GM23338 (cell line): ENCODE measurements around the gene MAPRE3. TPM values are rescaled to one million over a fixed set of nuclear protein-coding genes. Genes with fewer than 3 reads are reported as not detected.
A peak's percentile ranks its signal among the peaks of the same experiment; 100 is the strongest.

Source experiments
- ATAC-seq: fragments of 200-7000 bp; cut with Tn5 transposase; 3 replicates; pipeline ENCODE4 v1.9.1; 2020
- DNase-seq: peaks from one replicate; pipeline ENCODE4 v3.0.0-alpha.2; 2015; ENCODE audit warnings: low spot score
- H2AFZ ChIP-seq: fragments of 200-600 bp; sonication (generic); 2 replicates; pipeline ENCODE4 v1.8.0; 2016; ENCODE audit warnings: antibody characterized with exemption, mild to moderate bottlenecking, moderate library complexity
- H3F3A ChIP-seq: fragments of 200-600 bp; sonication (generic); replicated peaks from 2 replicates; pipeline ENCODE4 v1.8.0; 2017; ENCODE audit warnings: antibody characterized with exemption, mixed run types, low read depth
- H3K27ac ChIP-seq: fragments of 200-600 bp; sonication (generic); 2 replicates; pipeline ENCODE4 v1.6.1; 2016; ENCODE audit warnings: low read depth
- H3K27me3 ChIP-seq: fragments of 200-600 bp; sonication (generic); 2 replicates; pipeline ENCODE4 v1.8.0; 2016; ENCODE audit warnings: mild to moderate bottlenecking, mixed run types, moderate library complexity; ENCODE audit not compliant: insufficient read depth
- H3K36me3 ChIP-seq: fragments of 200-600 bp; sonication (generic); 2 replicates; pipeline ENCODE4 v1.8.0; 2016; ENCODE audit warnings: mild to moderate bottlenecking; ENCODE audit not compliant: insufficient read depth
- H3K4me1 ChIP-seq: fragments of 200-600 bp; sonication (generic); 2 replicates; pipeline ENCODE4 v1.8.0; 2016; ENCODE audit warnings: mild to moderate bottlenecking, moderate library complexity; ENCODE audit not compliant: insufficient read depth
- H3K4me2 ChIP-seq: fragments of 200-600 bp; sonication (generic); 2 replicates; pipeline ENCODE4 v1.7.1; 2017; ENCODE audit warnings: mixed run types
- H3K4me3 ChIP-seq: fragments of 200-600 bp; sonication (generic); 2 replicates; pipeline ENCODE4 v1.6.1; 2016; ENCODE audit warnings: mixed run types
- H3K79me2 ChIP-seq: fragments of 200-600 bp; sonication (generic); replicated peaks from 2 replicates; pipeline ENCODE4 v1.8.0; 2017; ENCODE audit warnings: mild to moderate bottlenecking; ENCODE audit not compliant: insufficient read depth
- H3K9me2 ChIP-seq: fragments of 200-600 bp; sonication (generic); 2 replicates; pipeline ENCODE4 v1.8.0; 2017; ENCODE audit not compliant: insufficient read depth
- H4K20me1 ChIP-seq: fragments of 200-600 bp; sonication (generic); replicated peaks from 2 replicates; pipeline ENCODE4 v1.8.0; 2017; ENCODE audit warnings: mild to moderate bottlenecking; ENCODE audit not compliant: insufficient read depth
- H3K27ac Mint-ChIP-seq: 2 replicates; pipeline ENCODE4 v1.8.0; 2020; ENCODE audit warnings: inconsistent platforms, mild to moderate bottlenecking, moderate library complexity, mixed read lengths
- H3K27me3 Mint-ChIP-seq: 3 replicates; pipeline ENCODE4 v1.8.0; 2022; ENCODE audit warnings: low read depth, mild to moderate bottlenecking, moderate library complexity, mixed read lengths, inconsistent platforms; ENCODE audit not compliant: insufficient read depth, poor library complexity
- H3K36me3 Mint-ChIP-seq: 3 replicates; pipeline ENCODE4 v1.8.0; 2021; ENCODE audit warnings: low read depth, mild to moderate bottlenecking, inconsistent platforms, moderate library complexity, mixed read lengths
- H3K4me1 Mint-ChIP-seq: 3 replicates; pipeline ENCODE4 v1.8.0; 2020; ENCODE audit warnings: mild to moderate bottlenecking, inconsistent platforms, mixed read lengths
- H3K4me3 Mint-ChIP-seq: 3 replicates; pipeline ENCODE4 v1.8.0; 2021; ENCODE audit warnings: moderate library complexity, mild to moderate bottlenecking, inconsistent platforms, mixed read lengths
- H3K9me3 Mint-ChIP-seq: 3 replicates; pipeline ENCODE4 v1.8.0; 2020; ENCODE audit warnings: moderate library complexity, mild to moderate bottlenecking, inconsistent platforms, mixed read lengths
- CREB1 ChIP-seq: fragments of 250-450 bp; sonication (Bioruptor Pico); IDR thresholded peaks from 2 replicates; pipeline ENCODE4 v1.5.0; 2020; ENCODE audit warnings: low read depth, mild to moderate bottlenecking, moderate library complexity
- ETS1 ChIP-seq: IDR thresholded peaks from 2 replicates; pipeline ENCODE4 v1.6.1; 2016; ENCODE audit warnings: antibody characterized with exemption
- EZH2 ChIP-seq: fragments of 200-600 bp; sonication (generic); IDR thresholded peaks from one replicate; pipeline ENCODE4 v1.8.0; 2017; ENCODE audit warnings: antibody characterized with exemption, mild to moderate bottlenecking, low read depth; ENCODE audit not compliant: unreplicated experiment
- EZH2phosphoT487 ChIP-seq: fragments of 200-600 bp; sonication (generic); IDR thresholded peaks from one replicate; pipeline ENCODE4 v1.8.1; 2018; ENCODE audit warnings: antibody characterized with exemption; ENCODE audit not compliant: unreplicated experiment
- JUNB ChIP-seq: IDR thresholded peaks from one replicate; pipeline ENCODE4 v1.6.1; 2016; ENCODE audit warnings: antibody characterized with exemption; ENCODE audit not compliant: unreplicated experiment
- NANOG ChIP-seq: IDR thresholded peaks from 2 replicates; pipeline ENCODE4 v1.6.1; 2016; ENCODE audit warnings: antibody characterized with exemption, borderline replicate concordance
- POLR2AphosphoS5 ChIP-seq: IDR thresholded peaks from 2 replicates; pipeline ENCODE4 v1.6.1; 2016; ENCODE audit warnings: antibody characterized with exemption, low read depth
- STAT1 ChIP-seq: IDR thresholded peaks from one replicate; pipeline ENCODE4 v1.6.1; 2016; ENCODE audit warnings: antibody characterized with exemption; ENCODE audit not compliant: unreplicated experiment
- ZNF114 ChIP-seq: fragments of 250-450 bp; sonication (Bioruptor Pico); IDR thresholded peaks from 2 replicates; pipeline ENCODE4 v1.5.0; 2020; ENCODE audit warnings: mild to moderate bottlenecking, moderate library complexity
- ZNF331 ChIP-seq: fragments of 250-450 bp; sonication (Bioruptor Pico); IDR thresholded peaks from 2 replicates; pipeline ENCODE4 v1.5.0; 2020; ENCODE audit warnings: low read depth, mild to moderate bottlenecking, moderate library complexity
- ZNF462 ChIP-seq: fragments of 250-450 bp; sonication (Bioruptor Pico); IDR thresholded peaks from 2 replicates; pipeline ENCODE4 v1.5.0; 2020; ENCODE audit warnings: mild to moderate bottlenecking, moderate library complexity
- polyA plus RNA-seq: library from polyadenylated mRNA; unstranded; fragments of >200 nt; fragmentation: Nextera tagmentation; extraction: Ambion mirVana; gene quantifications from 2 replicates; pipeline ENCODE4 v1.2.1, GENCODE V29; 2016
- total RNA-seq: library from RNA; depleted of rRNA; stranded (reverse); fragments of >200 nt; shearing (Covaris generic); gene quantifications from 2 replicates; pipeline ENCODE4 v1.2.3, GENCODE V29; 2014
- TF ChIP-seq, protein P1 (sequence below): IDR thresholded peaks from one replicate; pipeline ENCODE4 v1.6.1; 2018; ENCODE audit warnings: antibody characterized with exemption; ENCODE audit not compliant: unreplicated experiment
- TF ChIP-seq, protein P2 (sequence below), 2 experiments: fragments of 200-600 bp in 1 of 2; sonication (generic) in 1 of 2; conservative IDR thresholded peaks; 2 replicates each; pipeline versions ENCODE4 v1.5.1 to v1.6.1; 2016 to 2017; ENCODE audit warnings: antibody characterized with exemption in 2 of 2, low read depth in 2 of 2, mild to moderate bottlenecking in 2 of 2, moderate library complexity in 1 of 2

The MAPRE3 gene
- total and polyA plus RNA-seq, 2 experiments from 2014 or later, result 3.3 to 4.5 TPM

GRCh38 chr2:26975102-26975501 is 4.7 kb downstream of the MAPRE3 start:
- no peaks in the 10 kb centered on the region for H3K36me3 ChIP-seq
- ATAC-seq (no peak), DNase-seq (no peak)
- Mint-ChIP-seq H3K27ac (peak overlapping the region; percentile 72; the same call in 1 of the 2 replicates), H3K4me3 (peak overlapping the region; percentile 31; the same call in 2 of the 3 replicates), H3K9me3 (no peaks in the 10 kb centered on the region; the same call in 2 of the 3 replicates), H3K27me3 (peaks cover 8% of the 10 kb centered on the region), H3K36me3 (no peaks in the 10 kb centered on the region), H3K4me1 (peaks cover 33% of the 10 kb centered on the region)
- no peak overlapping the region for H3K4me3 ChIP-seq
- no peaks in the 10 kb centered on the region for H4K20me1 ChIP-seq
- H2AFZ ChIP-seq, result no peak overlapping the region
- H3K27ac ChIP-seq, result no peak overlapping the region
- TF ChIP-seq EZH2 (no peak), POLR2AphosphoS5 (no peak), ZNF114 (CRISPR knock-in tag) (no peak), STAT1 (no peak), JUNB (no peak), NANOG (no peak), ZNF462 (no peak), EZH2phosphoT487 (no peak), ETS1 (no peak), CREB1 (CRISPR knock-in tag) (no peak), ZNF331 (no peak)
- TF ChIP-seq, protein P1, sequence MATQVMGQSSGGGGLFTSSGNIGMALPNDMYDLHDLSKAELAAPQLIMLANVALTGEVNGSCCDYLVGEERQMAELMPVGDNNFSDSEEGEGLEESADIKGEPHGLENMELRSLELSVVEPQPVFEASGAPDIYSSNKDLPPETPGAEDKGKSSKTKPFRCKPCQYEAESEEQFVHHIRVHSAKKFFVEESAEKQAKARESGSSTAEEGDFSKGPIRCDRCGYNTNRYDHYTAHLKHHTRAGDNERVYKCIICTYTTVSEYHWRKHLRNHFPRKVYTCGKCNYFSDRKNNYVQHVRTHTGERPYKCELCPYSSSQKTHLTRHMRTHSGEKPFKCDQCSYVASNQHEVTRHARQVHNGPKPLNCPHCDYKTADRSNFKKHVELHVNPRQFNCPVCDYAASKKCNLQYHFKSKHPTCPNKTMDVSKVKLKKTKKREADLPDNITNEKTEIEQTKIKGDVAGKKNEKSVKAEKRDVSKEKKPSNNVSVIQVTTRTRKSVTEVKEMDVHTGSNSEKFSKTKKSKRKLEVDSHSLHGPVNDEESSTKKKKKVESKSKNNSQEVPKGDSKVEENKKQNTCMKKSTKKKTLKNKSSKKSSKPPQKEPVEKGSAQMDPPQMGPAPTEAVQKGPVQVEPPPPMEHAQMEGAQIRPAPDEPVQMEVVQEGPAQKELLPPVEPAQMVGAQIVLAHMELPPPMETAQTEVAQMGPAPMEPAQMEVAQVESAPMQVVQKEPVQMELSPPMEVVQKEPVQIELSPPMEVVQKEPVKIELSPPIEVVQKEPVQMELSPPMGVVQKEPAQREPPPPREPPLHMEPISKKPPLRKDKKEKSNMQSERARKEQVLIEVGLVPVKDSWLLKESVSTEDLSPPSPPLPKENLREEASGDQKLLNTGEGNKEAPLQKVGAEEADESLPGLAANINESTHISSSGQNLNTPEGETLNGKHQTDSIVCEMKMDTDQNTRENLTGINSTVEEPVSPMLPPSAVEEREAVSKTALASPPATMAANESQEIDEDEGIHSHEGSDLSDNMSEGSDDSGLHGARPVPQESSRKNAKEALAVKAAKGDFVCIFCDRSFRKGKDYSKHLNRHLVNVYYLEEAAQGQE, result no peak
- TF ChIP-seq, protein P2, sequence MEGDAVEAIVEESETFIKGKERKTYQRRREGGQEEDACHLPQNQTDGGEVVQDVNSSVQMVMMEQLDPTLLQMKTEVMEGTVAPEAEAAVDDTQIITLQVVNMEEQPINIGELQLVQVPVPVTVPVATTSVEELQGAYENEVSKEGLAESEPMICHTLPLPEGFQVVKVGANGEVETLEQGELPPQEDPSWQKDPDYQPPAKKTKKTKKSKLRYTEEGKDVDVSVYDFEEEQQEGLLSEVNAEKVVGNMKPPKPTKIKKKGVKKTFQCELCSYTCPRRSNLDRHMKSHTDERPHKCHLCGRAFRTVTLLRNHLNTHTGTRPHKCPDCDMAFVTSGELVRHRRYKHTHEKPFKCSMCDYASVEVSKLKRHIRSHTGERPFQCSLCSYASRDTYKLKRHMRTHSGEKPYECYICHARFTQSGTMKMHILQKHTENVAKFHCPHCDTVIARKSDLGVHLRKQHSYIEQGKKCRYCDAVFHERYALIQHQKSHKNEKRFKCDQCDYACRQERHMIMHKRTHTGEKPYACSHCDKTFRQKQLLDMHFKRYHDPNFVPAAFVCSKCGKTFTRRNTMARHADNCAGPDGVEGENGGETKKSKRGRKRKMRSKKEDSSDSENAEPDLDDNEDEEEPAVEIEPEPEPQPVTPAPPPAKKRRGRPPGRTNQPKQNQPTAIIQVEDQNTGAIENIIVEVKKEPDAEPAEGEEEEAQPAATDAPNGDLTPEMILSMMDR (conservative IDR thresholded peaks at IDR 0.05; ENCODE audit: low read depth in 2 of 2), result no peak
- peaks cover 15% of the 10 kb centered on the region for H3K27me3 ChIP-seq
- peak overlapping the region; percentile 60 for H3K4me2 ChIP-seq
- H3F3A ChIP-seq, result 0 out of 2 replicates have a peak, but pooled peaks cover 12% of the 10 kb centered on the region
- H3K4me1 ChIP-seq, result peaks cover 13% of the 10 kb centered on the region; the same call in 1 of the 2 replicates
- no peaks in the 10 kb centered on the region for H3K9me2 ChIP-seq
- no peaks in the 10 kb centered on the region for H3K79me2 ChIP-seq
